Stimulated activated CD4-positive, alpha-beta T cell treated with anti-CD3 and anti-CD28 coated beads, Interleukin-1b, Interleukin-23, amount 100 ng/mL, for 24 hours (primary cell): Measurements from ENCODE around the gene EML1.
"Not testable (repeated sequence)": the region's sequence is repeated elsewhere in the genome, so short reads cannot be mapped to it uniquely, and the experiment has no call there.

Experiments
- DNase-seq, 4 experiments: peaks; one replicate each; pipeline ENCODE4 v3.0.0-alpha.2; 2020; ENCODE audit warnings: low read depth in 4 of 4, low spot score in 1 of 4

EML1 gene

GRCh38 chr14:99755068-99755405 is 38.2 kb upstream of the EML1 start:
- no peak for DNase-seq

- DNase-seq, result no peak
Observed at GRCh38 chr14:99755629-99756603, 37.3 kb upstream of the EML1 start.

- no peak for DNase-seq
Observed at GRCh38 chr14:99756796-99757195, 36.4 kb upstream of the EML1 start.

GRCh38 chr14:99757331-99758070 is 35.7 kb upstream of the EML1 start:
- no peak for DNase-seq

- no peak for DNase-seq
Observed at GRCh38 chr14:99758121-99758821, 34.9 kb upstream of the EML1 start.

GRCh38 chr14:99758872-99759545 is 34.2 kb upstream of the EML1 start:
- DNase-seq, result no peak

- DNase-seq, result no peak
Observed at GRCh38 chr14:99759546-99759925, 33.7 kb upstream of the EML1 start.

GRCh38 chr14:99760817-99761216 is 32.4 kb upstream of the EML1 start:
- DNase-seq, result no peak

- not testable (repeated sequence) for DNase-seq
Observed at GRCh38 chr14:99762911-99763310, 30.3 kb upstream of the EML1 start.

GRCh38 chr14:99763527-99764221 is 29.5 kb upstream of the EML1 start:
- DNase-seq, result no peak

GRCh38 chr14:99764222-99764706 is 28.9 kb upstream of the EML1 start:
- no peak for DNase-seq

GRCh38 chr14:99768381-99768780 is 24.8 kb upstream of the EML1 start:
- no peak for DNase-seq

- DNase-seq, result no peak
Observed at GRCh38 chr14:99769123-99769522, 24.1 kb upstream of the EML1 start.

GRCh38 chr14:99769799-99770198 is 23.4 kb upstream of the EML1 start:
- DNase-seq, result no peak

GRCh38 chr14:99772371-99773283 is 20.6 kb upstream of the EML1 start:
- DNase-seq, result no peak

- DNase-seq, result no peak
Observed at GRCh38 chr14:99773521-99774497, 19.4 kb upstream of the EML1 start.

GRCh38 chr14:99774556-99775307 is 18.5 kb upstream of the EML1 start:
- DNase-seq, result no peak
